Upper lobe of left lung (tissue), 6 donors: Measurements from ENCODE around the gene CFAP74. TPM values are rescaled to one million over a fixed set of nuclear protein-coding genes. Genes with fewer than 3 reads are reported as not detected.
A peak's percentile ranks its signal among the peaks of the same experiment; 100 is the strongest.

Source experiments
- ATAC-seq, 2 donors: fragments of 200-7000 bp; cut with Tn5 transposase; one replicate each; pipeline ENCODE4 v1.9.1; 2022; ENCODE audit warnings: mild to moderate bottlenecking in 2 of 2, moderate library complexity in 2 of 2; ENCODE audit not compliant: low FRiP score in 2 of 2
- DNase-seq, 2 donors: peaks; one replicate each; pipeline ENCODE4 v3.0.0-alpha.2; 2019 to 2020
- H3K27ac ChIP-seq, 4 donors: fragments of 200-600 bp; sonication (generic); one replicate each; pipeline ENCODE4 v1.5.1; 2016 to 2019
- H3K27me3 ChIP-seq, 4 donors: fragments of 200-600 bp; sonication (generic); one replicate each; pipeline ENCODE4 v1.5.1; 2017 to 2019
- H3K36me3 ChIP-seq, 4 donors: fragments of 200-600 bp; sonication (generic); one replicate each; pipeline ENCODE4 v1.5.1; 2016 to 2019
- H3K4me1 ChIP-seq, 4 donors: fragments of 200-600 bp; sonication (generic); one replicate each; pipeline ENCODE4 v1.5.1; 2018 to 2019
- H3K4me3 ChIP-seq, 4 donors: fragments of 200-600 bp; sonication (generic); one replicate each; pipeline ENCODE4 v1.5.1; 2017 to 2019; ENCODE audit warnings: mild to moderate bottlenecking in 2 of 4, moderate library complexity in 1 of 4
- H3K9me3 ChIP-seq, 4 donors: fragments of 200-600 bp; sonication (generic); one replicate each; pipeline ENCODE4 v1.5.1; 2018 to 2019
- CTCF ChIP-seq, 6 experiments: fragments of 450-650 bp in 4 of 6; fragments of 200-600 bp in 2 of 6; sonication (generic) in 2 of 6; IDR thresholded peaks; one replicate each; pipeline ENCODE4 v1.5.1; 2016 to 2019; ENCODE audit warnings: antibody characterized with exemption in 6 of 6
- EP300 ChIP-seq, 4 donors: sonication (generic); formaldehyde crosslinking; IDR thresholded peaks; one replicate each; pipeline ENCODE4 v1.5.1; 2017; ENCODE audit warnings: antibody characterized with exemption in 4 of 4, control low read depth in 2 of 4
- POLR2A ChIP-seq, 4 donors: fragments of 450-650 bp; IDR thresholded peaks; one replicate each; pipeline ENCODE4 v1.5.1; 2016 to 2017; ENCODE audit warnings: antibody characterized with exemption in 4 of 4, mild to moderate bottlenecking in 2 of 4
- POLR2AphosphoS5 ChIP-seq, 2 donors: sonication (generic); formaldehyde crosslinking; IDR thresholded peaks; one replicate each; pipeline ENCODE4 v1.5.1; 2017; ENCODE audit warnings: antibody characterized with exemption in 2 of 2
- WGBS, 2 donors: methylation state at CpG; one replicate each; pipeline ENCODE4 v1.1.5; 2017 to 2018; 5-methylcytosine and 5-hydroxymethylcytosine counted together
- total RNA-seq, 6 donors: library from RNA; depleted of rRNA in 4 of 6; stranded (reverse); fragments of >200 nt in 4 of 6; gene quantifications; one replicate each; pipeline versions ENCODE4 v1.1.0 to v1.2.1, GENCODE V29; 2016 to 2021
- donor health status: DM: no; HTN: no; CAD: no; lungs with moderate emphysema.
- donor health status: DM: no; HTN: yes; CAD: no; lungs with severe emphysema.

The CFAP74 gene
- total RNA-seq, 6 donors from 2014 or later: 0.14 to 19.8 (median 6.2) TPM

- 60 to 75% methylated on average over 1 to 13 of the region's 13 CpGs for WGBS, 2 donors
- Histone ChIP-seq H3K4me1 (no peaks in the 10 kb centered on the region), H3K27me3 (no peaks in the 10 kb centered on the region), H3K9me3 (no peaks in the 10 kb centered on the region), H3K27ac (no peak overlapping the region), H3K36me3 (no peaks in the 10 kb centered on the region), H3K4me3 (no peak overlapping the region)
- DNase-seq (peak in 1 of 2 donors; percentile 61), ATAC-seq (no peak)
- TF ChIP-seq EP300 (IDR thresholded peaks at IDR 0.05): no peak
- no peak for TF ChIP-seq CTCF (IDR thresholded peaks at IDR 0.05)
- TF ChIP-seq POLR2AphosphoS5 (IDR thresholded peaks at IDR 0.05): no peak
- TF ChIP-seq POLR2A (IDR thresholded peaks at IDR 0.05): no peak
Observed at GRCh38 chr1:2033165-2033564, 29.6 kb upstream of the CFAP74 start.

GRCh38 chr1:2032737-2033136, 29.2 kb upstream of the CFAP74 start:
- no peak overlapping the region for H3K4me3 ChIP-seq
- no peak for ATAC-seq
- no peaks in the 10 kb centered on the region for H3K36me3 ChIP-seq
- 81% methylated on average over 14 of the region's 14 CpGs; no CpG with 5 or more reads in 1 of the 2 donors for WGBS, 2 donors
- TF ChIP-seq POLR2A (IDR thresholded peaks at IDR 0.05) (no peak), POLR2AphosphoS5 (IDR thresholded peaks at IDR 0.05) (no peak), EP300 (IDR thresholded peaks at IDR 0.05) (no peak), CTCF (IDR thresholded peaks at IDR 0.05) (no peak)
- H3K27me3 ChIP-seq: no peaks in the 10 kb centered on the region
- H3K9me3 ChIP-seq: no peaks in the 10 kb centered on the region
- no peak overlapping the region for H3K27ac ChIP-seq
- DNase-seq: peak in 1 of 2 donors; percentile 43
- no peaks in the 10 kb centered on the region for H3K4me1 ChIP-seq

GRCh38 chr1:2031546-2032540, 28.3 kb upstream of the CFAP74 start:
- ATAC-seq (no peak), DNase-seq (peak in 1 of 2 donors; percentile 67)
- no peak for TF ChIP-seq CTCF (IDR thresholded peaks at IDR 0.05)
- TF ChIP-seq EP300 (IDR thresholded peaks at IDR 0.05): no peak
- TF ChIP-seq POLR2A (IDR thresholded peaks at IDR 0.05): no peak
- no peak for TF ChIP-seq POLR2AphosphoS5 (IDR thresholded peaks at IDR 0.05)
- Histone ChIP-seq H3K4me3 (no peak overlapping the region), H3K27me3 (no peaks in the 10 kb centered on the region), H3K36me3 (no peaks in the 10 kb centered on the region), H3K4me1 (no peaks in the 10 kb centered on the region), H3K9me3 (no peaks in the 10 kb centered on the region), H3K27ac (no peak overlapping the region)
- WGBS, 2 donors: 79 to 82% methylated on average over 12 to 31 of the region's 33 CpGs

GRCh38 chr1:2030076-2030871, 26.7 kb upstream of the CFAP74 start:
- H3K27me3 ChIP-seq: no peaks in the 10 kb centered on the region
- H3K36me3 ChIP-seq: no peaks in the 10 kb centered on the region
- WGBS, 2 donors: 85 to 86% methylated on average over 34 to 42 of the region's 42 CpGs
- no peak overlapping the region for H3K4me3 ChIP-seq
- DNase-seq (peak in 1 of 2 donors; percentile 76), ATAC-seq (no peak)
- no peak overlapping the region for H3K27ac ChIP-seq
- peaks cover 0 to 8% (median 6%) of the 10 kb centered on the region in 4 donors for H3K4me1 ChIP-seq
- no peak for TF ChIP-seq POLR2A (IDR thresholded peaks at IDR 0.05)
- no peak for TF ChIP-seq POLR2AphosphoS5 (IDR thresholded peaks at IDR 0.05)
- TF ChIP-seq CTCF (IDR thresholded peaks at IDR 0.05): no peak
- TF ChIP-seq EP300 (IDR thresholded peaks at IDR 0.05): no peak
- H3K9me3 ChIP-seq: no peaks in the 10 kb centered on the region
